Prostate gland (tissue), 2 donors: ENCODE data around the gene DUSP18.

Source experiments
- CTCF ChIP-seq, 4 experiments: fragments of 200-600 bp in 2 of 4; fragments of 450-650 bp in 2 of 4; sonication (generic) in 2 of 4; IDR thresholded peaks; 1 replicate in 3 of 4; 2 replicates in 1 of 4; pipeline ENCODE4 v1.5.1; 2016 to 2019; ENCODE audit warnings: antibody characterized with exemption in 4 of 4, mild to moderate bottlenecking in 2 of 4, moderate library complexity in 2 of 4
- POLR2A ChIP-seq: fragments of 450-650 bp; IDR thresholded peaks from one replicate; pipeline ENCODE4 v1.6.1; 2016; ENCODE audit warnings: antibody characterized with exemption, mild to moderate bottlenecking
- POLR2AphosphoS5 ChIP-seq: sonication (generic); formaldehyde crosslinking; IDR thresholded peaks from one replicate; pipeline ENCODE4 v1.6.1; 2017; ENCODE audit warnings: antibody characterized with exemption

DNA sequence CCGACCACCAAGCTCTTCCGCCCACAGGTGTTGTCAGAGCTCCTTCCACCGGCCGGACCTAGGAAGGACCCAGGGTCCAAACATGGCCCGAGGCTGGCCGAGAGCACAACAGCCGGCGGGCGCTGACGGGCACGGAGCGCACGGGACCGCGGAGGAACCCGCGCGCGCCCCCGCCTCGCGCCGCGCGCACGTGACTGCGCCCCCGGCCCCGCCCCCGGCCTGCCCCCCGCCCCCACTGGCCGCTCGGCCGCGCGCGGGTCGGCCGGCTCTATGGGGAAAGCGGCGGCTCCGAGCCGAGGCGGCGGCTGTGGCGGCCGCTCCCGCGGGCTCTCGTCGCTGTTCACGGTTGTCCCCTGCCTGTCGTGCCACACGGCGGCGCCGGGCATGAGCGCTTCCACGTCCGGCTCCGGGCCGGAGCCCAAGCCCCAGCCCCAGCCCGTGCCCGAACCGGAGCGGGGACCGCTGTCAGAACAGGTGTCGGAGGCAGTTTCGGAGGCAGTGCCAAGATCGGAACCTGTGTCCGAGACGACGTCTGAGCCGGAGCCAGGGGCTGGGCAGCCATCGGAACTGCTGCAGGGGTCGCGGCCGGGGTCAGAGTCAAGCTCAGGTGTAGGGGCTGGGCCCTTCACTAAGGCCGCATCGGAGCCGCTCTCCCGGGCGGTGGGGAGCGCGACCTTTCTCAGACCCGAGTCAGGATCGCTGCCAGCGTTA, 27.1 kb upstream of the DUSP18 start, which contains the start of gene OSBP2:
- TF ChIP-seq POLR2A: peak; percentile 37
- TF ChIP-seq CTCF (IDR thresholded peaks at IDR 0.05): no peak
- no peak for TF ChIP-seq POLR2AphosphoS5
